Spleen (tissue), 11 donors: ENCODE results near the gene GUCA2A. TPM values are rescaled to one million over a fixed set of nuclear protein-coding genes. Genes with fewer than 3 reads are reported as not detected.

Experiments used
- DNase-seq: peaks from one replicate; pipeline ENCODE4 v3.0.0-alpha.2; 2020
- H3K27ac ChIP-seq, 8 donors: fragments of 200-600 bp; sonication (generic) in 7 of 8; 1 replicate in 4 of 8; 2 replicates in 4 of 8; pipeline versions ENCODE4 v1.5.0 to v1.8.0; 2016 to 2021; ENCODE audit warnings: inconsistent platforms in 4 of 8, mild to moderate bottlenecking in 4 of 8, moderate library complexity in 1 of 8
- H3K27me3 ChIP-seq, 7 donors: fragments of 200-600 bp; sonication (generic) in 6 of 7; replicated peaks in 1 of 7; 1 replicate in 4 of 7; 2 replicates in 3 of 7; pipeline versions ENCODE4 v1.5.0 to v1.8.0; 2016 to 2021; ENCODE audit warnings: inconsistent platforms in 3 of 7, mild to moderate bottlenecking in 1 of 7
- H3K36me3 ChIP-seq, 6 donors: fragments of 200-600 bp; sonication (generic) in 5 of 6; 1 replicate in 4 of 6; 2 replicates in 2 of 6; pipeline versions ENCODE4 v1.5.0 to v1.8.0; 2016 to 2021; ENCODE audit warnings: inconsistent platforms in 2 of 6
- H3K4me1 ChIP-seq, 6 donors: fragments of 200-600 bp; sonication (generic) in 5 of 6; 1 replicate in 3 of 6; 2 replicates in 3 of 6; pipeline versions ENCODE4 v1.5.0 to v1.8.0; 2016 to 2021; ENCODE audit warnings: inconsistent platforms in 3 of 6
- H3K4me3 ChIP-seq, 8 donors: fragments of 200-600 bp; sonication (generic) in 7 of 8; 1 replicate in 4 of 8; 2 replicates in 4 of 8; pipeline versions ENCODE4 v1.5.0 to v1.8.0; 2016 to 2021; ENCODE audit warnings: inconsistent platforms in 4 of 8, mild to moderate bottlenecking in 4 of 8, moderate library complexity in 2 of 8
- H3K9me3 ChIP-seq, 8 donors: fragments of 200-600 bp; sonication (generic) in 7 of 8; 1 replicate in 4 of 8; 2 replicates in 4 of 8; pipeline versions ENCODE4 v1.5.0 to v1.8.0; 2016 to 2021; ENCODE audit warnings: inconsistent platforms in 4 of 8
- CTCF ChIP-seq, 11 experiments: fragments of 200-600 bp in 7 of 11; fragments of 450-650 bp in 4 of 11; sonication (generic) in 4 of 11; IDR thresholded peaks in 8 of 11; conservative IDR thresholded peaks in 3 of 11; 1 replicate in 7 of 11; 2 replicates in 4 of 11; pipeline versions ENCODE4 v1.4.0 to v1.8.0; 2016 to 2021; ENCODE audit warnings: antibody characterized with exemption in 11 of 11, inconsistent platforms in 4 of 11, mild to moderate bottlenecking in 1 of 11
- POLR2A ChIP-seq, 3 donors: fragments of 450-650 bp; IDR thresholded peaks; one replicate each; pipeline ENCODE4 v1.5.1; 2017; ENCODE audit warnings: antibody characterized with exemption in 3 of 3, mild to moderate bottlenecking in 1 of 3
- POLR2AphosphoS5 ChIP-seq, 3 donors: sonication (generic); formaldehyde crosslinking; IDR thresholded peaks; one replicate each; pipeline ENCODE4 v1.5.1; 2017; ENCODE audit warnings: antibody characterized with exemption in 3 of 3
- WGBS, 5 donors: extraction: QIAGEN DNeasy Blood & Tissue Kit in 3 of 5; methylation state at CpG; one replicate each; pipeline versions ENCODE4 v1.1.5 to v1.1.7; 2013 to 2018; 5-methylcytosine and 5-hydroxymethylcytosine counted together
- intact Hi-C: fragments of 100-400 bp; cut with DNase I; formaldehyde crosslinking; loops from one replicate; pipeline ENCODE4 v1.15.0; 2023; ENCODE audit warnings: low total_unique reads
- polyA plus RNA-seq, 3 donors: library from polyadenylated mRNA; stranded (reverse); fragments of 200-250 nt; gene quantifications; one replicate each; pipeline ENCODE4 v1.2.1, GENCODE V29; 2013
- total RNA-seq, 7 donors: library from RNA; depleted of rRNA in 3 of 7; stranded (reverse); fragments of >200 nt in 3 of 7; fragmentation: NEBNext Ultra II Directional in 4 of 7; extraction: Animal tissue kit (Norgen Biotek cat#: 25700) in 4 of 7; gene quantifications; one replicate each; pipeline versions ENCODE4 v1.1.0 to v1.2.1, GENCODE V29; 2016 to 2021
- donor health status: healthy with polysubstance abuse.
- donor health status: DM: no; HTN: no; CAD: no; lungs with moderate emphysema.
- donor health status: DM: no; HTN: no; CAD: no.
- donor health status: Bipolar disorder and iron deficiency.
- donor health status: healthy.
- donor health status: DM: no; HTN: no; CAD: no.
- donor health status: DM: yes; HTN: yes; CAD: no.

Gene GUCA2A
- total and polyA plus RNA-seq, 10 donors = not detected

GRCh38 chr1:42183210-42183956 lies 18.8 kb upstream of the GUCA2A start:
- Histone ChIP-seq H3K9me3 (no peaks in the 10 kb centered on the region), H3K27me3 (no peaks in the 10 kb centered on the region), H3K4me1 (peaks cover 0 to 8% (median 0%) of the 10 kb centered on the region in 6 donors), H3K4me3 (no peak overlapping the region), H3K27ac (peak overlapping the region in 1 of 8 donors; percentile 40), H3K36me3 (peaks cover 0 to 96% (median 23%) of the 10 kb centered on the region in 6 donors)
- TF ChIP-seq CTCF (IDR thresholded peaks at IDR 0.05 in 8 of 11, conservative IDR thresholded peaks at IDR 0.05 in 3 of 11) (no peak), POLR2AphosphoS5 (IDR thresholded peaks at IDR 0.05) (peak in 1 of 3 donors; percentile 42), POLR2A (IDR thresholded peaks at IDR 0.05) (no peak)
- intact Hi-C loops = no loop called here
- 77 to 97% (median 94%) methylated on average over 3 to 7 of the region's 7 CpGs for WGBS, 5 donors
- DNase-seq = no peak

- TF ChIP-seq POLR2A (IDR thresholded peaks at IDR 0.05) = no peak
- intact Hi-C loops = no loop called here
- H3K27me3 ChIP-seq = no peaks in the 10 kb centered on the region
- DNase-seq = no peak
- no peaks in the 10 kb centered on the region for H3K9me3 ChIP-seq
- H3K36me3 ChIP-seq = peaks cover 0 to 91% (median 15%) of the 10 kb centered on the region in 6 donors
- no peak overlapping the region for H3K27ac ChIP-seq
- peaks cover 0 to 10% (median 0%) of the 10 kb centered on the region in 6 donors for H3K4me1 ChIP-seq
- 92 to 99% (median 93%) methylated on average over 4 of the region's 4 CpGs for WGBS, 5 donors
- H3K4me3 ChIP-seq = no peak overlapping the region
These were observed 17.1 kb upstream of the GUCA2A start for GRCh38 chr1:42181687-42182086.

- Histone ChIP-seq H3K4me3 (no peak overlapping the region), H3K9me3 (no peaks in the 10 kb centered on the region), H3K36me3 (peaks cover 0 to 77% (median 14%) of the 10 kb centered on the region in 6 donors), H3K4me1 (peaks cover 0 to 10% (median 0%) of the 10 kb centered on the region in 6 donors), H3K27ac (peak overlapping the region in 1 of 8 donors; percentile 18), H3K27me3 (no peaks in the 10 kb centered on the region)
- 80 to 86% (median 83%) methylated on average over 4 of the region's 4 CpGs for WGBS, 5 donors
- intact Hi-C loops = loop anchor here (10.0 kb wide), 2 partner anchors 155 to 605 kb away; partner anchors contain the start of gene FOXJ3
- no peak for DNase-seq
- TF ChIP-seq CTCF (IDR thresholded peaks at IDR 0.05 in 8 of 11, conservative IDR thresholded peaks at IDR 0.05 in 3 of 11) = no peak
- no peak for TF ChIP-seq POLR2A (IDR thresholded peaks at IDR 0.05)
- TF ChIP-seq POLR2AphosphoS5 (IDR thresholded peaks at IDR 0.05) = no peak
These were observed 15.4 kb upstream of the GUCA2A start for GRCh38 chr1:42179900-42180329.

GRCh38 chr1:42179275-42179674 lies 14.7 kb upstream of the GUCA2A start:
- no peak overlapping the region for H3K4me3 ChIP-seq
- H3K27me3 ChIP-seq = no peaks in the 10 kb centered on the region
- peaks cover 0 to 71% (median 14%) of the 10 kb centered on the region in 6 donors for H3K36me3 ChIP-seq
- TF ChIP-seq POLR2A (IDR thresholded peaks at IDR 0.05) (no peak), CTCF (IDR thresholded peaks at IDR 0.05 in 8 of 11, conservative IDR thresholded peaks at IDR 0.05 in 3 of 11) (no peak), POLR2AphosphoS5 (IDR thresholded peaks at IDR 0.05) (no peak)
- 28 to 49% (median 37%) methylated on average over 2 of the region's 2 CpGs for WGBS, 5 donors
- peak overlapping the region in 1 of 8 donors; percentile 18 for H3K27ac ChIP-seq
- no peak for DNase-seq
- intact Hi-C loops = loop anchor here (10.0 kb wide), 2 partner anchors 156 to 604 kb away; partner anchors contain the start of gene FOXJ3
- peaks cover 0 to 12% (median under 1%) of the 10 kb centered on the region in 6 donors for H3K4me1 ChIP-seq
- H3K9me3 ChIP-seq = no peaks in the 10 kb centered on the region
